Measurements from ENCODE around the gene CSF2.
"Not testable (repeated sequence)": the region's sequence is repeated elsewhere in the genome, so short reads cannot be mapped to it uniquely, and the experiment has no call there.

The CSF2 gene

DNA sequence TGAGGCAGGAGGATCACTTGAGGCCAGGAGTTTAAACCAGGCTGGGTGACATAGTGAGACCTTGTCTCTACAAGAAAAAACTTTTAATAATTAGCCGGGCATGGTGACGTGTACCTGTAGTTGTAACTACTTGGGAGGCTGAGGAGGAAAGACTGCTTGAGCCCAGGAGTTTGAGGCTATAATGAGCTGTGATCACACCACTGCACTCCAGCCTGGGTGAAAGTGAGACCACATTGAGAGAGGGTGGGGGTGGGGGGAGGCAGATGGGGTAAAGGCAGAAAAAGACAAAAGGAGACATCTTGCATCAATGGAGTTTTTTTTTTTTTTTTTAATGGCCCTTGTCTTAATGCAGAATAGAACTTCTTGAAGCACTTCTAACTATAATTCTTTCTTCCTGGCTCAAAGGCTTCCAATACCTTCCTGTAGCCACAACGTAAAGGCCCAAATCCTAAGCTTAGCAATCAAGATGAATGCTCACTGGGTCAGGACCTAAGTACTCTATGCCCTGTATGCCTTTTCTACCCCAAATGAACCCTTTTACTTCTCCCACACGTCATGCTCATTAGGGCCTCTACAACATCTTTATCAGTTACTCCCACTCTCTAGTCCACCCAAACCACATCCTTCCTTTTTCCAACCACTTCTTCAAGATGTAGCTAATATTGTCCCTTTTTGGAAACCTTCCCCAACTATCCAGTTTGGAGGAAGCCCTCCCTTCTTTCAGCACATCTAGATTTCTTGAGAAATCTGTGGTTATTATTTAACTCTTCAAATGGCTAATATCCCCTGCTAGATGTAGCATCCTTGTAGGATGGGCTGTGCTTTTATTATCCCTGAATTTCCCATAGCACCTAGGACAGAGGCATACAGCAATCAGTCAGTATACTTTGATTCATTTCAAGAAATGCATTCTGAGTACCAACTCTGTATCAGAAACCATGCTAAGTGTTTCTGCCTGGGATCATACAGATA lies 40.8 kb downstream of the CSF2 start:
- DNase-seq = no peak

GRCh38 chr5:132115375-132115774 lies 41.8 kb downstream of the CSF2 start:
- no peak for DNase-seq

- no peak for DNase-seq
Observed at GRCh38 chr5:132116072-132116471, 42.5 kb downstream of the CSF2 start.

DNA sequence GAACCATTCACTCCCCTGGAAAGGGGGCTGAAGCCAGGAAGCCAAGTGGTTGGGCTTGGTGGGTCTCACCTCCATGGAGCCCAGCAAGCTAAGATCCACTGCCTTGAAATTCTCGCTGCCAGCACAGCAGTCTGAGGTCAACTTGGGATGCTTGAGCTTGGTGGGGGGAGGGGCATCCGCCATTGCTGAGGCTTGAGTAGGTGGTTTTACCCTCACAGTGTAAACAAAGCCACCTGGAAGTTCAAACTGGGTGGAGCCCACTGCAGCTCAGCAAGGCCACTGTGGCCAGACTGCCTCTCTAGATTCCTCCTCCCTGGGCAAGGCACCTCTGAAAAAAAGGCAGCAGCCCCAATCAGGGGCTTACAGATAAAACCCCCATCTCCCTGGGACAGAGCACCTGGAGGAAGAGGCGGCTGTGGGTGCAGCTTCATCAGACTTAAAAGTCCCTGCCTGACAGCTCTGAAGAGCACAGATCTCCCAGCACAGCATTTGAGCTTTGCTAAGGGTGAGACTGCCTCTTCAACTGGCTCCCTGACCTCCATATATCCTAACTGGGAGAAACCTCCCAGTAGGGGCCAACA lies 43.4 kb downstream of the CSF2 start:
- peak in 1 of 2 donors; percentile 23 for DNase-seq

GRCh38 chr5:132120717-132121116 lies 47.1 kb downstream of the CSF2 start:
- not testable (repeated sequence) for DNase-seq

- not testable (repeated sequence) for DNase-seq
Observed at GRCh38 chr5:132122971-132123370, 49.4 kb downstream of the CSF2 start.

- DNase-seq = not testable (repeated sequence)
Observed at GRCh38 chr5:132123578-132123977, 50.0 kb downstream of the CSF2 start.
